GM12878 (cell line): Measurements from ENCODE around the gene HPGD. TPM values are rescaled to one million over a fixed set of nuclear protein-coding genes. Genes with fewer than 3 reads are reported as not detected.
A peak's percentile ranks its signal among the peaks of the same experiment; 100 is the strongest.

Source experiments
- ASH2L ChIP-seq: fragments of 300-600, 200-600 bp; sonication (generic); IDR thresholded peaks from 2 replicates; pipeline ENCODE4 v1.6.1; 2017; ENCODE audit warnings: low read depth, mild to moderate bottlenecking, borderline replicate concordance
- ATF3 ChIP-seq: IDR thresholded peaks from 2 replicates; pipeline ENCODE4 v1.6.1; 2011; ENCODE audit warnings: low read depth, mild to moderate bottlenecking, low read length, moderate library complexity, borderline replicate concordance; ENCODE audit errors: extremely low read depth
- BACH1 ChIP-seq: fragments of 450-650 bp; IDR thresholded peaks from 2 replicates; pipeline ENCODE4 v1.6.1; 2017; ENCODE audit warnings: mild to moderate bottlenecking, borderline replicate concordance
- DPF2 ChIP-seq: fragments of 450-650 bp; IDR thresholded peaks from 2 replicates; pipeline ENCODE4 v1.6.1; 2017; ENCODE audit warnings: mild to moderate bottlenecking
- E2F4 ChIP-seq: IDR thresholded peaks from 2 replicates; pipeline ENCODE4 v1.6.1; 2012; ENCODE audit warnings: low read depth, low read length, improper control_type of control experiment
- ETV6 ChIP-seq, 2 experiments: fragments of 450-650 bp in 1 of 2; IDR thresholded peaks in 1 of 2; conservative IDR thresholded peaks in 1 of 2; 2 replicates each; pipeline ENCODE4 v1.6.1; 2014; ENCODE audit warnings: antibody characterized with exemption in 1 of 2, borderline replicate concordance in 1 of 2, low read depth in 1 of 2, mild to moderate bottlenecking in 1 of 2, moderate library complexity in 1 of 2
- FOS ChIP-seq: IDR thresholded peaks from 3 replicates; pipeline ENCODE4 v1.6.1; 2011; ENCODE audit warnings: borderline replicate concordance; ENCODE audit not compliant: insufficient read length; ENCODE audit errors: extremely low read depth
- KAT2A ChIP-seq: conservative IDR thresholded peaks from 2 replicates; pipeline ENCODE4 v1.6.1; 2011; ENCODE audit warnings: low read depth, low read length; ENCODE audit not compliant: control insufficient read depth
- MXI1 ChIP-seq: fragments of 150-350 bp; IDR thresholded peaks from 2 replicates; pipeline ENCODE4 v1.6.1; 2011; ENCODE audit warnings: low read depth, mild to moderate bottlenecking, inconsistent platforms, low read length, improper control_type of control experiment
- NBN ChIP-seq: fragments of 450-650 bp; IDR thresholded peaks from 2 replicates; pipeline ENCODE4 v1.6.1; 2016
- NFYB ChIP-seq: IDR thresholded peaks from 2 replicates; pipeline ENCODE4 v1.6.1; 2011; ENCODE audit warnings: low read depth, mild to moderate bottlenecking, low read length, improper control_type of control experiment, moderate library complexity; ENCODE audit not compliant: insufficient read depth
- NR2C2 ChIP-seq: IDR thresholded peaks from 2 replicates; pipeline ENCODE4 v1.6.1; 2011; ENCODE audit warnings: borderline replicate concordance, low read depth; ENCODE audit not compliant: control insufficient read depth, insufficient read length
- PKNOX1 ChIP-seq: fragments of 450-650 bp; IDR thresholded peaks from 2 replicates; pipeline ENCODE4 v1.6.1; 2016; ENCODE audit warnings: mild to moderate bottlenecking
- SRF ChIP-seq, 2 experiments: IDR thresholded peaks; 2 replicates each; pipeline ENCODE4 v1.6.1; 2011; ENCODE audit warnings: low read depth in 2 of 2, low read length in 2 of 2, mild to moderate bottlenecking in 1 of 2, moderate library complexity in 1 of 2
- STAT3 ChIP-seq: IDR thresholded peaks from 2 replicates; pipeline ENCODE4 v1.6.1; 2011; ENCODE audit warnings: low read depth, low read length, improper control_type of control experiment
- TCF3 ChIP-seq: IDR thresholded peaks from 2 replicates; pipeline ENCODE4 v1.6.1; 2012; ENCODE audit warnings: low read depth, mild to moderate bottlenecking, low read length, borderline replicate concordance; ENCODE audit not compliant: insufficient read depth
- ZNF384 ChIP-seq: IDR thresholded peaks from 2 replicates; pipeline ENCODE4 v1.6.1; 2012; ENCODE audit warnings: low read depth, mild to moderate bottlenecking, low read length, improper control_type of control experiment, borderline replicate concordance
- ZNF622 ChIP-seq: fragments of 450-650 bp; IDR thresholded peaks from 2 replicates; pipeline ENCODE4 v1.6.1; 2017; ENCODE audit warnings: mild to moderate bottlenecking, inconsistent platforms
- ZNF687 ChIP-seq: fragments of 450-650 bp; IDR thresholded peaks from 2 replicates; pipeline ENCODE4 v1.6.1; 2017; ENCODE audit warnings: mild to moderate bottlenecking, moderate library complexity
- polyA plus RNA-seq, 11 experiments: library from polyadenylated mRNA; depleted of rRNA in 4 of 11; unstranded in 6 of 11; stranded (reverse) in 5 of 11; fragments of >200 nt; fragmentation: Nextera tagmentation in 4 of 11; fragmentation: Illumina TruSeq in 1 of 11; extraction: Ambion mirVana in 4 of 11; extraction: Trizol in 1 of 11; gene quantifications; 1 replicate in 1 of 11; 2 replicates in 10 of 11; pipeline versions ENCODE4 v1.2.1 to v1.2.3, GENCODE V29; 2011 to 2016; ENCODE audit warnings: inconsistent platforms in 2 of 11, missing spikeins in 2 of 11, low read depth in 1 of 11
- total RNA-seq, 4 experiments: library from RNA; depleted of rRNA in 3 of 4; stranded (reverse); fragments of >200 nt in 3 of 4; fragmentation: Illumina TruSeq in 1 of 4; extraction: Trizol in 1 of 4; gene quantifications; 2 replicates each; pipeline versions ENCODE4 v1.2.1 to v1.2.3, GENCODE V29; 2013 to 2021

HPGD gene
- total and polyA plus RNA-seq, 10 of the 15 experiments (the other 5 are each of a cell fraction or from before 2014, with no cell fraction given) = 0.07 to 0.41 (median 0.24) TPM; not detected in 7

GRCh38 chr4:174538123-174538875, 16.0 kb upstream of the HPGD start (continued):
- TF ChIP-seq KAT2A (no peak), DPF2 (peak; percentile 92), PKNOX1 (peak; percentile 65), BACH1 (peak; percentile 84; the same call in 1 of the 2 replicates), E2F4 (no peak), STAT3 (peak; percentile 99; the same call in 1 of the 2 replicates), NFYB (no peak), SRF (IDR thresholded peaks at IDR 0.05; ENCODE audit: low read depth in 2 of 2, low read length in 2 of 2) (no peak), ZNF384 (no peak), ASH2L (no peak), NBN (no peak), ZNF687 (no peak), TCF3 (no peak), ZNF622 (no peak), MXI1 (no peak), NR2C2 (no peak), ATF3 (no peak), FOS (no peak), ETV6 (conservative IDR thresholded peaks at IDR 0.05 in 1 of 2, IDR thresholded peaks at IDR 0.05 in 1 of 2; ENCODE audit: borderline replicate concordance in 1 of 2, low read depth in 1 of 2) (no peak)
